AG04449 (cell line): ENCODE measurements around the gene IDH2.

Experiments used
- CTCF ChIA-PET: fragments of 350-600 bp; formaldehyde crosslinking; extraction: SDS; loops from one replicate; lab custom pipeline; 2021; ENCODE audit warnings: antibody characterized with exemption; lab: Yijun Ruan, JAX
- POLR2A ChIA-PET: fragments of 400-600, 350-600 bp; formaldehyde crosslinking; extraction: SDS; loops from one replicate; lab custom pipeline; 2020; ENCODE audit warnings: antibody characterized with exemption, inconsistent platforms; lab: Yijun Ruan, JAX
- DNase-seq: peaks from one replicate; pipeline ENCODE4 v3.0.0-alpha.2; 2010; ENCODE audit warnings: low read depth, low spot score
- H3K4me3 ChIP-seq: 2 replicates; pipeline ENCODE4 v1.5.1; 2011; ENCODE audit warnings: low read depth, mild to moderate bottlenecking, control low read depth, low read length
- CTCF ChIP-seq: IDR thresholded peaks from one replicate; pipeline ENCODE4 v1.5.1; 2011; ENCODE audit warnings: mild to moderate bottlenecking, moderate library complexity, low read length, control low read depth, inconsistent platforms; ENCODE audit not compliant: insufficient read depth; ENCODE audit errors: missing control alignments

IDH2 gene

DNA sequence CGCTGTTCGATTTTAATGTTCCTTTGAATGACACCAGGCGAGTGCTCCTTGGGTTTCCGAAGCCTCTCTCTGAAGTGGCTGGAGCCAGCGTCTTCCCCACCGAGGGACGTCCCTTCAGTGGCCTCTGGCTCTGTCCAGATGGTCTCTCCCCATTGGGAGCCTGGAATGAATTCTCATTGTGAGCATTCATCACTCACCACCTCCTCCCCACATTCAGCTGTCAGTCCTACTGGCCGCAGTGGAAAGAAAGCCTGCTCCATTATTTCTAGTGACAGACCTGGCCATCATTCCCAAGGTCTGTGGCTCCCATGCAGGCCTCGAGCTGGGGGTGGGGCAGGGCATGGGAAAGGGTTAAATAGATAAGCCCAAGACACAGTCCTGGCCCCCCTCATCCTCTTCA is 65.9 kb downstream of the IDH2 start:
- DNase-seq: no peak
- H3K4me3 ChIP-seq: no peak overlapping the region
- no peak for TF ChIP-seq CTCF
- CTCF ChIA-PET: interaction anchor here (1.0 to 3.8 kb wide), 2 partner anchors 34 to 162 kb away, joined by 3 to 16 read pairs; no protein-coding TSS in a partner anchor
- POLR2A ChIA-PET: no interaction called here

DNA sequence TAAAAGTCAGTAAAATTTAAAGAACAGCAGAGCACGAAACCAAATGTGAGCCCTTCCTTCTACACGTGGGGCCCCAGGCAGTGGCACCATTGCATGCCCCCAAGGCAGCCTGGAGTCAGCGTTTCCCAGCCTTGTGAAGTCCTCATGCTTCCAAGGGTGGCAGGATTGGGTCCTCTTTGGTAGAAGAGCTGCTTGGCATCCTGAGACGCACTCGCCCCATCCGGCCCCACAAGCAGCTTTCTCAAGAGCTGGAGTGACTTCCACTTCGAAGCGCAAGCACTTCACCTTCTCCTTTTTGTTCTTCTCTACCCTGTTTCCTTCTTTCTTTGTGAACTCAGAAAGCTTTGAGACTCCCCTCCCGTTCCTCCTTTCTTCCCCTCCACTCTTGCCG is 66.4 kb downstream of the IDH2 start:
- ChIA-PET CTCF (interaction anchor here (1.0 to 3.8 kb wide), 3 partner anchors 19 to 161 kb away, joined by 3 to 16 read pairs (median 4); no protein-coding TSS in a partner anchor), POLR2A (no interaction called here)
- no peak for TF ChIP-seq CTCF
- H3K4me3 ChIP-seq: no peak overlapping the region
- no peak for DNase-seq

DNA sequence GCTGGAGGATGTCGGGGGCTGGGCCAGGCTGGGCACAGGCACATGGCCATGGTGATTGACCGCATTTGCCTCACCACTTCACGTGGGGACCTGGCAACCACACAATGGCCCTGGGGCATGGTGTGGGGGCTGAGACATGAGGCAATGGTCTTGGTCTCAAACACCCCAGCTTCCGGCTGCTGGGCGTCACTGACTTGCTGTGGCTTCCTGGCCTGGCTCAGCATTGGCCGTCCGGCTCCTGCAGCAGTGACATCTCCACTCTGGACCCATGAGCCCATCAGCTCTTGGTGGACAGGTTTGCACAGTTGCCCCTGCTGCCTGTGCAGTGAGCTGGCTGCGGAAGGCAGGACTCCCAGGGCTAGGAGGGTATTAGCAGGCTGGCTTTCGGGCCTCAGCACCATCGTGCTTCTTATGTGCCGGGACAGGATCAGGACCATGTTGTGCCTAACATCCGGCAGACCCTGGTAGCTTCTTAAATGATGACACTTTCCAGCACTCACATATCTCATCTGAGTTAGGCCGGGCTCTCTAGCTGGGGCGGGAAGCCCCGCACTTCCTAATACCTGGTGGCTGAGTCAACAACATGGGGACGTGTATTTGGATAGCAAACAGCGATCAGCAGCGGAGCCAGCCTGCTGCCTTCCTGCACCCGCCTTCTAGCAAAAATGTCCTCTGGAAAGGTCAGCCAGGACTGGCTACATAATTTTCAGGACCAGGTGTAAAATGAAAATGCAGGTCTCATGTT is 67.0 kb downstream of the IDH2 start:
- POLR2A ChIA-PET: no interaction called here
- DNase-seq: no peak
- CTCF ChIA-PET: interaction anchor here (1.3 to 3.8 kb wide), 2 partner anchors 20 to 35 kb away, joined by 4 to 16 read pairs; no protein-coding TSS in a partner anchor
- H3K4me3 ChIP-seq: no peak overlapping the region
- no peak for TF ChIP-seq CTCF

DNA sequence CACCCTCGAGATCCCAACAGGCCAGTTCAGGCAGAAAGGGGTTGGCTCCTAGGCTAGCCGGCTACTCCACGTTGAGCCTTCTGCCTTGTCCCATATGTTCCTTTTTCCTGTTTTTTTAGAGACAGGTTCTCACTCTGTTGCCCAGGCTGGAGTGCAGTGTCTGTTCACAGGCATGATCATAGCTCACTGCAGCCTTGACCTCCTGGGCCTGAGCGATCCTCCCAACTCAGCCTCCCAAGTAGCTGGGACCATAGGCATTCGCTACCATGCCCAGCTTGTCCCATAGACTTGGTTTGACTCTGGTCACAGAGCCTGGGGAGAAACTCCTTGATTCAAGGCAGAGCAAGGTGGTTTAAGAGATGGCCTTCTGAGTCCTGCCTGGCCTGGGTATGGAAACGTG is 68.8 kb downstream of the IDH2 start:
- no peak for TF ChIP-seq CTCF
- CTCF ChIA-PET: interaction anchor here (0.6 to 3.8 kb wide), 2 partner anchors 31 to 37 kb away, joined by 3 to 16 read pairs; no protein-coding TSS in a partner anchor
- DNase-seq: no peak
- POLR2A ChIA-PET: interaction anchor here (0.5 to 0.6 kb wide), 2 partner anchors 17 to 49 kb away, joined by 3 to 4 read pairs; no protein-coding TSS in a partner anchor
- no peak overlapping the region for H3K4me3 ChIP-seq
